ENCODE data around the gene ACAT2.
"Not testable (repeated sequence)": the region's sequence is repeated elsewhere in the genome, so short reads cannot be mapped to it uniquely, and the experiment has no call there.

Gene ACAT2

DNA sequence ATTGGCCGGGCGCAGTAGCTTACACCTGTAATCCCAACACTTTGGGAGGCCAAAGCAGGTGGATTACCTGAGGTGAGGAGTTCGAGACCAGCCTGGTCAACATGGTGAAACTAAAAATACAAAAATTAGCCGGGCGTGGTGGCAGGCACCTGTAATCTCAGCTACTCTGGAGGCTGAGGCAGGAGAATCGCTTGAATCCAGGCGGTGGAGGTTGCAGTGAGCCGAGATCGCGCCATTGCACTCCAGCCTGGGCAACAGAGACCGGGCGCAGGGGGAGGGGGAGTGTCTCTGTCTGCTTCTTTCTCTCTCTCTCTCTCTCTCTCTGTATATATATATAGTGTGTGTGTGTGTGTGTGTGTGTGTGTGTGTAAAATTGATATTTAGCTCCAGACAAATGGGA is 29.3 kb upstream of the ACAT2 start:
- DNase-seq = not testable (repeated sequence)

DNA sequence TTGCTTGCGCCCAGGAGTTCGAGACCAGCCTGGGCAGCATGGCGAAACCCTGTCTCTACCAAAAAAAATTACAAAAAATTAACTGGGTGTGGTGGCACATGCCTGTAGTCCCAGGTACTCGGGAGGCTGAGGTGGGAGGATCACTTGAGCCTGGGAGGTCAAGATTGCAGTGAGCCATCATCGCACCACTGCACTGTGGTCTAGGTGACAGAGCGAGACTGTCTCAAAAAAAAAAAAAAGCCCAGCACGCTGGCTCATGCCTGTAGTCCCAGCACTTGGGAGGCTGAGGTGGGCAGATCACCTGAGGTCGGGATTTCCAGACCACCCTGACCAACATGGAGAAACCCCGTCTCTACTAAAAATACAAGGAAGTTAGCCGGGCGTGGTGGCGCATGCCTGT is 28.4 kb upstream of the ACAT2 start:
- DNase-seq = not testable (repeated sequence)

DNA sequence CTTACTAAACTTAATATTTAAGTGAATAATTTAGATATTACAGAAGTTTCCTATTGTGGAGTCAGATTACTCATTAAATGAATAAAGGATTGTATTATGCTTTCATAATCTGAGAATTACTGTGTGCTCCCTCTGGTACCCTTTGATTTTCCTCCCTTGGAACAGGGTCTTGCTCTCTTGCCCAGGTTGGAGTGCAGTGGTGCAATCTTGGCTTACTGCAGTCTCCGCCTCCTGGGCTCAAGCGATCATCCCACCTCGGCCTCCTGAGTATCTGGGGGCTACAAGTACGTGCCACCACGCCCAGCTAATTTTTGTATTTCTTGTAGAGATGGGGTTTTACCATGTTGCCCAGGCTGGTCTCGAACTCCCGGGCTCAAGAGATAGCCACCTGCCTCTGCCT is 24.9 kb upstream of the ACAT2 start:
- DNase-seq = no peak

DNA sequence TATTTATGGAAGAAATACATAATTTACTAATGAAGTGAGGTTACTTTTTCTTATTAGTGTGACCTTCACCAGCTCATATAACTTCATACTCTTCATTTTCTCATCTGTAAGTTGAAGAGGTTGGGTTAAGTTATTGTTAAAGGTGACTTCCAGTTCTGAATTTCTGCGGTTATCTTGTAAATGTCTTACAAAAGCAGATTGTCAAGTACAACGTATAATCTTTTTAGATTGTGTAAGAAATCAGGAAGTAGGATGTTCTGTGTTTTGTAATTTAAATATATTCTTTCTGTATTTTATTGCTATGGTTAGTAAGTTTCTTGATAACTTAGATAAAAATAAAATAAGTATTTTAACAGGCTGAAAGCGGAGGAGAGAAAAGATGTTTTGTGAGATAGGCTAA is 22.5 kb upstream of the ACAT2 start:
- DNase-seq = no peak

DNA sequence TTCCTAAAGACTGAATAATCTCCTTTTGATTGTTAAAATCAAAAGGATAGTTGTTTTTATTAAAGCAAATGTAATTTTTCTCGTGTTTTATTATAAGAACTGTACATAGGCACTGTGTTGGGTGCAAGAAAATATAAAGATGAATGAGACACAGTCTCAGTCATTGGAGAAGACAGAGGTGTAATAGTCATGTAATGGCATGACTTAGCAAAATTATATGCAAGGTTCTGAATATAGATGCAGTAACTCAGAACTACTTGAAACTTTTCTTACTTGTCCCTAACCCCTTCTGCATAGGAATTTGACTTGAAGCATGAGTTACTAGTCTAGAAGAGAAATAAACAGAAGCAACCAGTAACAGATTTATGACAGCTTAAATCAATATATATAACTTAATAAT is 19.7 kb upstream of the ACAT2 start:
- DNase-seq = no peak

DNA sequence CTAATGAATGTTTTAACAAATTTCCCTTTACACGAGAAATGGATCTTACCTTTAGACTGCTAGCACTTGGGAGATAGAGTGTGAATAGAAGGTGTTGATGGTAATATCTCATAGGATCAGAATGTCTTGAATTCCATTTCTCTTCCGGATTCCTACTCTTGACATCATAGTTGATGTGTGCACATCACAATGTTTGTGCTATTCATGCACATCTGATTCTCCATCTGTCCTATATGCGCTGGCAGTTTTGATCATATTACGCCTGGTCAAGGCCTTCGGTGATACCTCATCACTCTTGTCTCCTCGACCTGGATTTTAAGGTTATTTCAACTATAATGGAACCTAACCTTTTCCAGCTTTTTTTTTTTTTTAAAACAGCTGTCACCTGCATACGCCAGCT is 16.8 kb upstream of the ACAT2 start:
- no peak for DNase-seq

DNA sequence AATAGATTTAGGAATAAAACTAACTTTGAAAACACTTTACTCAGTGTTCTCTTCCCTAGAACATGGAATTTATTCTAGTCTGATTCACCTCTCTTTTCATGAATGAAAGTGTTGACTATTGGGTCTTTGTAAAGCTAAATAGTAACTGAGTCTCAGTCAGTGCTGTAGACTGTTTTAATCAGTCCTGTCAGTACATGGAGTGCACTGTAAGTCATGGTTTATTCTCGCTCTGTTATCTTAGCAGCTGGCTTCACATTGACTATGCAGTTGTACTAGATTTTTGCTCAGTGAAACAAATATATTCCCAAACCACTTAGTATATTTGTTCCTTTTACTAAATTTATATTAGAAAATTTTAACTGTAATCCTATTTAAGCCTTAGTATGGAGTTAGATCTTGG is 15.1 kb upstream of the ACAT2 start:
- no peak for DNase-seq

DNA sequence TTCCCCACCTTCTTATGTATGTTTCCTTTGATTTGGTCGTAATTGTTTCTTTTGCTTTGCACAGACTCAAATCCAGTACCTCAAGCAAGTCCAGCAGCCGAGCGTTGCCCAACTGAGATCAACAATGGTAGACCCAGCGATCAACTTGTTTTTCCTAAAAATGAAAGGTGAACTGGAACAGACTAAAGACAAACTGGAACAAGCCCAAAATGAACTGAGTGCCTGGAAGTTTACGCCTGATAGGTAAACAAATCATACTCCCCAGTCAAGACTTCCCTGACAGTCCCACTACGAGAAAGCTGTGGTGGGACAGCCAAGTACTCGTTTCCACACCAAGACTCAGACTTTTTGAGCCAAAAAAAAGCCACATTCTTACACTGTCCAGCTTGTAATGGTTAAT is 13.7 kb upstream of the ACAT2 start:
- DNase-seq = not testable (repeated sequence)

DNA sequence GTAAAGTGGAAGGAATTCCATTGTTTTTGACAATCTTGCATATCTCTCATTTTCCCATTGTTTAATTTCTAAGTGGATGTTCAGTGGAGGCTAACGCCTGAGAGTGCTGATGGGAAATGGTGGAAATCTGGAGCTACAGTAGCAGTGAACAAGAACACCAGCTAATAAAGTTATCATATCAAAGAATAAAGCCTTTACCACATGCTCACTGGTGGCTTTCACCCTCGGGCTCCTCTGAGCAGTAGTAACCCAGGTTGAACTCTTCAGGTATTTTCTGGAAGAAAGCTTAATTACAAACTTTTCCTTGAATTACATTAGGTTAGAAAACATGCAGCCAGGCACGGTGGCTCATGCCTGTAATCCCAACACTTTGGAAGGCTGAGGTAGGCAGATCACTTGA is 10.4 kb upstream of the ACAT2 start:
- DNase-seq = no peak

DNA sequence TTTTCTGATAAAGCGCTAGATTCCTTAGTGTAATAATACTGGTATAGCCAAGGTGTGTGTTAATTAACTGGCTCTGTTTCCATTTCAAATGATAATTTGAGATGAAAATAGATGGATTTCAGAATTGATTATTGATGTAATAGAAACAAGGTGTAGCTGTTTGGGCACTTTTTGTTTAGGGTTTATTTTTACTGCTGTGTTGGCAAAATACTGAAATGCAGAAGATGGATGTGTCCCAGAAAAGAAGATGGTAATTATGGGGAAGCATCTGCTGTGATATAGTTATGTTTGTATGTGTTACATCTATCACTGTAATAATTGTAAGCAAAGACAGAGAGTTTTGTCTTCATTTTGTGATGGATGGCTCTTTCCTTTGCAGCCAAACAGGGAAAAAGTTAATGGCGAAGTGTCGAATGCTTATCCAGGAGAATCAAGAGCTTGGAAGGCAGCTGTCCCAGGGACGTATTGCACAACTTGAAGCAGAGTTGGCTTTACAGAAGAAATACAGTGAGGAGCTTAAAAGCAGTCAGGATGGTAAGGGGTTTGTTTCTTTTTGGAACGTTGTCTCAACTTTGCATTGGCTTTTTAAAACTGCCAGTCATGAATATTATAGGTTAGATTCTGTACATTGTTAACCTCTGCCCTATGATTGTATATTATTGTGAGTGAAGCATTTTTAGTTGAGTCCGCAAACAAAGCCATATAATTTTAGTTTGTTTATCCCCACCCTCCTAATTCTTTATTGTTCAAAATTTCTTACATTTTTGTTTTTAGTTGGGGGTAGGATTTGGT is 8.6 kb upstream of the ACAT2 start:
- DNase-seq = no peak

DNA sequence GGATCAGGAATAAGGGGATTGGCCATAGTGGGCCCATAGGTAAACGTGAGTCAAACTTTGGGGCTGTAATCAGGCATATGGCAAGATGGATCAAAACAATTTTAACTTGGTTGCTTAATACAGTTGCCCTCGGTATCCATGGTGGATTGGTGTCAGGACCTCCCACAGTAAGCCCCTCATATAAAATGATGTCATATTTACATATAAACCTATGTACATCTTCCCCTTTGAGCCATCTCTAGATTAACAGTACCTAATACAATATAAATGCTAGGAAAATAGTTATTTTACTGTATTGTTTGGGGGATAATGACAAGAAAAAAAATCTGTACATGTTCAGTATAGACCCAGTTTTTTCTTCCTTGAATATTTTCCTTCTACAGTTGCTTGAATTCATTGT is 7.4 kb upstream of the ACAT2 start:
- DNase-seq = no peak

DNA sequence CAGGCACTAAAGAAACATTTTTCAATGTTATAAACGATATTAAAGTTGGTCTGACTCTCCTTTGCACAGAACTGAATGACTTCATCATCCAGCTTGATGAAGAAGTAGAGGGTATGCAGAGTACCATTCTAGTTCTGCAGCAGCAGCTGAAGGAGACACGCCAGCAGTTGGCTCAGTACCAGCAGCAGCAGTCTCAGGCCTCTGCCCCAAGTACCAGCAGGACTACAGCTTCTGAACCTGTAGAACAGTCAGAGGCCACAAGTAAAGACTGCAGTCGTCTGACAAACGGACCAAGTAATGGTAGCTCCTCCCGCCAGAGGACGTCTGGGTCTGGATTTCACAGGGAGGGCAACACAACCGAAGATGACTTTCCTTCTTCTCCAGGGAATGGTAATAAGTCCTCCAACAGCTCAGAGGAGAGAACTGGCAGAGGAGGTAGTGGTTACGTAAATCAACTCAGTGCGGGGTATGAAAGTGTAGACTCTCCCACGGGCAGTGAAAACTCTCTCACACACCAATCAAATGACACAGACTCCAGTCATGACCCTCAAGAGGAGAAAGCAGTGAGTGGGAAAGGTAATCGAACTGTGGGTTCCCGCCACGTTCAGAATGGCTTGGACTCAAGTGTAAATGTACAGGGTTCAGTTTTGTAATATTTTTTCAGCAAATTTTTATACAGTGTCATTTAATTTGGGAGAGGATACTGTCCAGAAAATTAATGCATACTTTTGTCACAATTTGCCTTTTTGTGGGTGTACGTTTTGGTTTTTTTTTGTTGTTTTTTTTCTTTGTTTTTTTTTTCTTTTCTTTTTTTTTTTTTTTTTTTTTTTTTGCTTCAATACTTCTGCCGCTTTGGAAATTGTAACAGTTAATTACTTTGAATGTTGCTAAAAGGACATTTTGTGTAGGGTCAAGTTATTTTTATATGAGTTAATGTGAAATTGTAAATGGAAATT is 6.6 kb upstream of the ACAT2 start:
- no peak for DNase-seq

DNA sequence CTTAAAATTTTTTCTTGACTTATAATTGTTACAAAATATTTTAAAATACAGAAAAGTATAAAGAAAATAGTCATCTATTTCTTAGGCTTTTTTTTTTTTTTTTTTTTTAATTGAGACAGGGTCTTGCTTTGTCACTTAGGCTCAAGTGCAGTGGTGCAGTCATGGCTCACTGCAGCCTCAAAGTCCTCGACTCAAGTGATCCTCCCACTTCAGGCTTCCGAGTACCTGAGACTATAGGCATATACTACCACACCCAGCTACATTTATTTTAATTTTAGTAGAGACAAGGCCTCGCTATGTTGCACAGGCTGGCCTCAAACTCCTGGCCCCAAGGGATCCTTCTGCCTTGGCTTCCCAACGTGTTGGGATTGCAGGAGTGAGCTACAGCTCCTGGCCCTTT is 5.3 kb upstream of the ACAT2 start:
- DNase-seq = no peak

DNA sequence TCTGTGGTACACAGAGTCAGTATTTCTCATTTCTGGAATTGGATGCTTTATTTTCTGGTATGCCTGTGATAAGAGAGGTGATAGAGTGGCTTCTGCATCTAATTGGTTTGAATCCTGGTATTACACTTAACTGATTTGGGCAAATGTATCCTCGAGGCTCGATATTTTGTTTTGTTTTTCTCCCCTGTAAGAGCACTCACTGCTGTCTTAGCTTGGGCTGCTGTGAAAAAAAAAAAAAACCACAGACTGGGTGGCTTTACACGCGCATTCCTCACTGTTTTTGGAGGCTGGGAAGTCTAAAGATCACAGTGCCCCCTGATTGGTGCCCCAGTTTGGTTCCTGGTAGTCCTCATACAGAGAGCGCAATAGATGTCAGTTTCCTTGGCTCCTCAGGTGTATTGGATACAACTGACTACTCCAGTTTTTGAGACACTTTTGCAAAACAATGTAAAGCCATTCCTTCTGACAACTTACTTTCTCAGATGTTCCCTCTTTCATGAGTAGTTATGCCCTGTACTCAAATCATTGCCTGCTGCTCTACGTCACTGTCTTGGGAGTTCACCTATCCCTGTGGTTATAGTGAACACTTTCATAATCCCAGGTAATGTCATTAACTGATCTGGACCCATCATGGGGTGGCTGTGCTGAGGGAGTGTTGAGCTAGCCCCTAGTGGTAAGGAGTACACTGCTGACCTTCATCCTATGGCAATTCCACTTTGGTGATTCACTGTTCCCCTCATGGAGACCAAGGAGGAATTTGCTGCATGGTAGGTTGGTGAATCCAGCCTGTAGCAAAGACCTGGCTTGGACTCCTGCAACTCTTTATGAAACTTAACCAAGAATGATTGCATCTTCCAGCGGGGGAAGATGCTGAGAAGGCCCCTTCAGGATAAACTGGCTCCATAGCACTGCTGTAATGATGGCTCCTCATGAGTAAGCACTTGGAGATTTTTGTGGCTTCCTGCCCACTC is 3.5 kb upstream of the ACAT2 start:
- no peak for DNase-seq

DNA sequence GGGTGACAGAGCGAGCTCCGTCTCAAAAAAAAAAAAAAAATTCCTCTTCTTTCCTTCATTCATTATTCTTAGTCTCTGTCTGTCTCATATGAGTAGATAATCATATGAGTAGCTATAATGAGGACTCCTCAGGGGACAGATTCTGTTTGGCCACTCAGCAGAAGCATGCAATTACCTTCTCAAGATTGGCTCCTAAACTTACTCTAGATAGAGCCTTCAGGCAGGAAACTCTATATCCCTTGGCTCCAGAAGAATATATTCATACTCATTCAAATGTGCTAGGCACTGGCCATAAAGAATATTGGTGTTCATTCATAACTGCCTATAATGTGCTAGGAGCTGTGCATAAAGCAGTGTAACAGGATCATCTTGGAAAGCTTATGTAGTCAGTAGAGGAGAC is 2.2 kb upstream of the ACAT2 start:
- DNase-seq = no peak

DNA sequence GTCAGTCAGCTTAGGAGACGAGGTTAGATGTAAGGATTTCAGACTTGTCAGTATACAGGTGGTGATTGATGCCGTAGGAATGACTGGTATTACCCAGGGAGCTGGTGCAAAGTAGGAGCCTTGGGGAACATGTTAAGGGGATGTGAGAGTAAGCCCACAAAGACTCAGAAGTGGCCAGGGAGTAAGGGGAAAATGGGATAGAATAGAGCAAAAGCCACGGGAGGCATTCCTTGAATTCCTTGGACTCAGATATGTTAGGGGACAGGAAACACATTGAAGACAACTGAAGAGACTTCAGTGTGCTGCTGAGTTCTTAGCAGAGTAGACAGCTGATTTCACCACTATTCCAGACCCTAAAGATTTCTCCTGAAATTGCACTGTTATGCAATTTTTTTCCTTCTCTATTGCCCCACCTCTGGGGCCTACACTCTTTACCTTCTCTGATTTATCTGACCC is 1.2 kb upstream of the ACAT2 start:
- DNase-seq = no peak

DNA sequence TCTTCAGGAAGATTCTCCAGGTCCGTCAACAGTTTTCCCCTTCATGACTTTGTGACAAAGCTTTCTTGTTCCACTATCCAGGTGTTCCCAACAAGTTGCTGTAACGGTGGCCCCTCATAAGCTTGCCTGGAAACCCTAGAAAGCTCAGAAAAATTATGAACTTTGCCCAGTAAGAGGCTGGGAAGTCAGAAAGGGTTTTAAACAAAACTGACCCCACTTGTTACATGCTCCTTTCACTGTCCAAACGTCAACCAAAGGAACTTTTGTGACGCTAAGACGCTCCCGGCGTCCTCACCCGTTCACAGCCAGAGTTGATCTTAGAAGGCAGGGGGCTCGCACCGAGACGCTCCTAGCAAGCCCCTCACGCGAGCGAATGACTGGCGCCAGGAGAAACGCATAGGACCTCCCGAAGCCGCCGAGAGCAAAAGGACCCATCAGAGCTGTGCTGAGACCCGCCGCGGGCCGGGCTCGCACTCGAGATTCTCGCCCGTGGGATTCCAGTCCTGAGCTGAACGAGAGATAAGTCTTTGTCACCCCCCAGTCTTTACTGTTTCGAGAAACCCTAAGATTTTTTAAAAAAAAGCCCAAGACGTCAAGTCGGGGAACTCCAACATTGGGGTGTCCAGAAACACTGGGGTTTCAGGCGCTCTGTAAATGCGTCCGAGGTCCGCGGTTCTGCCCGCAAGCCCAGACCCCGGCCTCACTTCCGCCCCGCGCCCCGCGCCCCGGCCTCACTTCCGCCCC is 544 bp upstream of the ACAT2 start:
- DNase-seq = peak; percentile 88

DNA sequence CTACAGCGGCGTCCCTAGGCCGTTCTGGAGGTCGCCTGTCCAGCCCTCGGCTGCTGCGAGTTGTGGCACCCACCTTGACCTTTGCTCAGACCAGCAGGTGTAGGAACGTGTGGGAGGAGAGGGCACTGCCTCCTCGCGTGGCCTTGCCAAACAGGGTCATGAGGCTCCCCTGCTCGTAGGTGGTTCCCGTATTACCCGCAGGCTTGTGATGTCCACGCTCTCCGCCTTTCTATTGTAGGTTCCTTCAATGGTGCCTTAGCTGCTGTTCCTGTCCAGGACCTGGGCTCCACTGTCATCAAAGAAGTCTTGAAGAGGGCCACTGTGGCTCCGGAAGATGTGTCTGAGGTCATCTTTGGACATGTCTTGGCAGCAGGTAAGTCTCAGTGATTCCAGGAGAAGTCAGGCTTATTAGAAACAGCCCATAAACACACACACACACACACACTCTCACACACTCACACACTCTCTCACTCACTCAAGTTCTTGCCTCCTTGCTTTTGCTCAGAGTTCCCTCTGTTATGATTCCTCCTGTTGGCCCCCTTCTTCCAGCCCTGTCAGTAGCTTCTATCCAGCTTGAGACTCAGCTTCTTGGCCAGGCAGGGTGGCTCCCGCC is 942 bp downstream of the ACAT2 start:
- no peak for DNase-seq

DNA sequence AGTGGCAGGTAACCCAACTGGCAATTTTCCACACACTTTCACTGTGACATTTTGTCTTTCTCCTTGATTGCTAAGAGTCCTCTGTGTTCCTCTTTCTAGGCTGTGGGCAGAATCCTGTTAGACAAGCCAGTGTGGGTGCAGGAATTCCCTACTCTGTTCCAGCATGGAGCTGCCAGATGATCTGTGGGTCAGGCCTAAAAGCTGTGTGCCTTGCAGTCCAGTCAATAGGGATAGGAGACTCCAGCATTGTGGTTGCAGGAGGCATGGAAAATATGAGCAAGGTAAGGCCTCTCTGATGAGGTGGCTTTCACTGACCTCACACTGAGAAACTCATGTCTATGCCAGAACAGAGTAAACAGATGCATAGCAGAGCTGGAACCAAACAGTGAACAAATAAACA is 5.1 kb downstream of the ACAT2 start:
- no peak for DNase-seq

DNA sequence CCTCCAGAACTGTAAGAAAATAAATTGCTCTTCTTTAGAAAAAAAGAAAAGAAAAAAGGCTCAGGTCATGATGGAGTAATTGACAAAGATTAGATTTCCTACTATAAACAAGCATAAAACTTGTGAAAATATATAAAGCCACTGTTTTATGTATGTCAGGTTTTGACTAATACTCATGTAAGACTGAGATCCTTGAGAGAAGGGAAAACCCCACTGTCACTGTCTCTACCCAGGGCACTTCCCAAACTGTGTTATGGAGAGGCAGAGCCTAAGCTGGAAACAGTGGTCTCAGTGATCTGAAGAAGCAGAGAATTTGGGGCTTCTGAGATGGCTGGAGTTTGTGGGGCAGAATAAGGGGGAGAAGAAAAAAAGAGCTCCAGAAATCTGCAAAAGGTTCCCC is 7.6 kb downstream of the ACAT2 start:
- DNase-seq = no peak

DNA sequence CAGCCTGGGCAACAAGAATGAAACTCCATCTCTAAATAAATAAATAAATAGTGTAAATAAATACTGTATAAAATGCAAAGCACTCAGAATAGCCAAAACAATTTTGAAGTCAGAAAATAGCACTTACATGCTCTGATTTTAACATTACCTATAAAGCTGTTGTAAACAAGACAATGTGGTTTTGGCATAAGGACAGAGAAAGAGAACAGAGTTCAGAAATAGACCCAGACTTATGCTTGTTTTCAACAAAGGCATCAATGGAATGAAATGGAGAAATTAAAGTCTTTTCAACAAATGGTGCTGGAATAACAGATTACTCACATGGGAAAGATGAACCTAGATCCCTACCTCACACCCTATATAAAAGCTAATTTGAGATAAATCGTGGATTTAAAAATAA is 10.4 kb downstream of the ACAT2 start:
- no peak for DNase-seq
